B cell (primary cell): ENCODE measurements around the gene CDC73. TPM values are rescaled to one million over a fixed set of nuclear protein-coding genes. Genes with fewer than 3 reads are reported as not detected.

Experiments
- ATAC-seq: fragments of 200-7000 bp; cut with Tn5 transposase; one replicate; pipeline ENCODE4 v1.10.0; 2021; ENCODE audit warnings: low read depth, mild to moderate bottlenecking, moderate number of reproducible peaks, moderate library complexity
- CTCF ChIA-PET: fragments of 350-600 bp; sonication (Branson Sonifier 250); formaldehyde crosslinking; loops from one replicate; lab custom pipeline; 2021; ENCODE audit warnings: antibody characterized with exemption, inconsistent platforms; lab: Charles Lee
- POLR2A ChIA-PET: fragments of 350-600 bp; sonication (Branson Sonifier 250); formaldehyde crosslinking; loops from one replicate; lab custom pipeline; 2021; ENCODE audit warnings: antibody characterized with exemption; lab: Charles Lee
- DNase-seq: peaks from one replicate; pipeline ENCODE4 v3.0.0; 2013
- H2AFZ ChIP-seq: 2 replicates; pipeline ENCODE4 v1.6.1; 2012; ENCODE audit warnings: mild to moderate bottlenecking, low read depth, low read length; ENCODE audit not compliant: insufficient read depth, poor library complexity, severe bottlenecking
- H3K27ac ChIP-seq, 2 donors: 1 replicate in 1 of 2; 2 replicates in 1 of 2; pipeline ENCODE4 v1.5.1; 2012 to 2013; ENCODE audit warnings: low read length in 2 of 2, mild to moderate bottlenecking in 2 of 2, moderate library complexity in 1 of 2
- H3K27me3 ChIP-seq, 4 experiments: fragments of 200-600 bp in 1 of 4; sonication (generic) in 1 of 4; replicated peaks in 1 of 4; 1 replicate in 2 of 4; 2 replicates in 2 of 4; pipeline versions ENCODE4 v1.6.1 to v1.7.0; 2013 to 2016; ENCODE audit warnings: low read length in 3 of 4, mild to moderate bottlenecking in 2 of 4, mixed read lengths in 1 of 4, moderate library complexity in 1 of 4; ENCODE audit not compliant: insufficient read depth in 4 of 4, control insufficient read depth in 3 of 4; ENCODE audit errors: control extremely low read depth in 1 of 4
- H3K36me3 ChIP-seq, 2 experiments: replicated peaks in 1 of 2; 1 replicate in 1 of 2; 2 replicates in 1 of 2; pipeline versions ENCODE4 v1.6.1 to v1.7.1; 2013; ENCODE audit warnings: low read length in 1 of 2; ENCODE audit not compliant: insufficient read depth in 2 of 2, control insufficient read depth in 1 of 2; ENCODE audit errors: control extremely low read depth in 1 of 2, extremely low read depth in 1 of 2
- H3K4me1 ChIP-seq, 2 donors: fragments of 200-600 bp in 1 of 2; sonication (generic) in 1 of 2; 1 replicate in 1 of 2; 2 replicates in 1 of 2; pipeline versions ENCODE4 v1.5.1 to v1.6.1; 2013 to 2017; ENCODE audit warnings: low read length in 2 of 2; ENCODE audit not compliant: control insufficient read depth in 2 of 2, insufficient read depth in 2 of 2
- H3K4me2 ChIP-seq: replicated peaks from 2 replicates; pipeline ENCODE3; 2012; ENCODE audit warnings: mild to moderate bottlenecking, low read depth, low read length; ENCODE audit not compliant: poor library complexity, severe bottlenecking
- H3K4me3 ChIP-seq, 5 experiments: fragments of 200-600 bp in 1 of 5; sonication (generic) in 1 of 5; 1 replicate in 3 of 5; 2 replicates in 2 of 5; pipeline versions ENCODE4 v1.5.1 to v1.7.0; 2011 to 2016; ENCODE audit warnings: low read length in 4 of 5, mild to moderate bottlenecking in 4 of 5, low read depth in 2 of 5, control low read depth in 1 of 5, moderate library complexity in 1 of 5; ENCODE audit not compliant: insufficient read depth in 1 of 5; ENCODE audit errors: control extremely low read depth in 1 of 5, extremely low read depth in 1 of 5
- H3K79me2 ChIP-seq: fragments of 200-600 bp; sonication (generic); one replicate; pipeline ENCODE4 v1.6.0; 2016; ENCODE audit warnings: low read length; ENCODE audit not compliant: control insufficient read depth, insufficient read depth
- H3K9ac ChIP-seq: fragments of 200-600 bp; sonication (generic); 2 replicates; pipeline ENCODE4 v1.6.1; 2017; ENCODE audit warnings: mild to moderate bottlenecking, low read length, moderate library complexity
- H3K9me3 ChIP-seq, 3 donors: one replicate each; pipeline versions ENCODE4 v1.6.1 to v1.7.1; 2013; ENCODE audit warnings: low read length in 2 of 3; ENCODE audit not compliant: control insufficient read depth in 2 of 3, insufficient read depth in 1 of 3; ENCODE audit errors: control extremely low read depth in 1 of 3
- H4K20me1 ChIP-seq: 2 replicates; pipeline ENCODE4 v1.6.0; 2012; ENCODE audit warnings: mild to moderate bottlenecking, low read length; ENCODE audit not compliant: insufficient read depth, control insufficient read depth, poor library complexity, severe bottlenecking
- H3K27ac Mint-ChIP-seq: one replicate; pipeline ENCODE4 v1.8.0; 2021; ENCODE audit warnings: mixed read lengths
- H3K27me3 Mint-ChIP-seq: one replicate; pipeline ENCODE4 v1.8.0; 2021; ENCODE audit warnings: mixed read lengths
- H3K4me1 Mint-ChIP-seq: one replicate; pipeline ENCODE4 v1.8.0; 2021; ENCODE audit warnings: mixed read lengths
- H3K4me3 Mint-ChIP-seq: one replicate; pipeline ENCODE4 v1.8.0; 2021; ENCODE audit warnings: mixed read lengths
- H3K9me3 Mint-ChIP-seq: one replicate; pipeline ENCODE4 v1.8.0; 2022; ENCODE audit warnings: mixed read lengths; ENCODE audit not compliant: insufficient read depth
- EZH2 ChIP-seq: IDR thresholded peaks from 2 replicates; pipeline ENCODE4 v1.6.1; 2012; ENCODE audit warnings: borderline replicate concordance, low read depth, mild to moderate bottlenecking, moderate library complexity, low read length; ENCODE audit not compliant: insufficient read depth, poor library complexity, severe bottlenecking
- WGBS: methylation state at CpG from one replicate; pipeline ENCODE4 v1.1.5; 2013; ENCODE audit warnings: missing lambda C conversion rate; ENCODE audit not compliant: insufficient coverage; 5-methylcytosine and 5-hydroxymethylcytosine counted together
- intact Hi-C: fragments of 100-400 bp; cut with micrococcal nuclease; formaldehyde crosslinking; loops from one replicate; pipeline ENCODE4 v1.10.0; 2022
- polyA plus RNA-seq: library from polyadenylated mRNA; depleted of rRNA; stranded (reverse); fragments of >200 nt; gene quantifications from 2 replicates; pipeline ENCODE4 v1.2.3, GENCODE V29; 2012
- total RNA-seq, 2 donors: library from RNA; stranded (reverse); fragments of 120-200 nt in 1 of 2; gene quantifications; 1 replicate in 1 of 2; 2 replicates in 1 of 2; pipeline versions ENCODE4 v1.2.3 to v1.2.4, GENCODE V29; 2013 to 2022
- TF ChIP-seq, protein P1 (sequence below): fragments of 200-600 bp; IDR thresholded peaks from one replicate; pipeline ENCODE4 v1.8.0; 2022; ENCODE audit warnings: antibody characterized with exemption, mild to moderate bottlenecking

The CDC73 gene
- total and polyA plus RNA-seq, 2 donors (not counting 1 experiment from before 2014, with no cell fraction given): 6.1 to 71.7 TPM

DNA sequence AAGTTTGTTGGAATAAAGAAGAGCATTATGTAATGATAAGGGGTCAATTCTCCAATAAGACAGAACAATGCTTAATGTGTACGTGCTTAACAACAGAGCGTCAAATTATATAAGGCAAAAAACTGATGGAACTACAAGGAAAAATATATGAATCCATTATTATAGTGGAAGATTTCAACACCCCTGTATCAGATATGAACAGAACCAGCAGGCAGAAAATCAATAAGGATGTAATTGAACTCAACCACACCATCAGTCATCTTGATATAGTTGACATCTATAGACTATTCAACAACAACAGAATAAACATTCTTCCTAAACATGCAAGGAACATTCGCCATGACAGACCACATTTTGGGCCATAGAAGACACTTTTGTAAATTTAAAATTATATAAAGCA, 3.6 kb upstream of the CDC73 start:
- Histone ChIP-seq H3K4me3 (no peak overlapping the region), H3K36me3 (no peaks in the 10 kb centered on the region), H3K27ac (no peak overlapping the region), H3K9ac (no peak overlapping the region), H3K27me3 (no peaks in the 10 kb centered on the region), H3K4me1 (peaks cover 7 to 14% of the 10 kb centered on the region in 2 donors), H3K9me3 (no peaks in the 10 kb centered on the region), H3K4me2 (no peak overlapping the region), H3K79me2 (peaks cover 8% of the 10 kb centered on the region), H4K20me1 (peaks cover 3% of the 10 kb centered on the region), H2AFZ (no peak overlapping the region)
- intact Hi-C loops: no loop called here
- no peak overlapping the region for H3K27ac Mint-ChIP-seq
- ChIA-PET POLR2A (no interaction called here), CTCF (no interaction called here)
- no peaks in the 10 kb centered on the region for H3K9me3 Mint-ChIP-seq
- no peak for TF ChIP-seq EZH2
- TF ChIP-seq, protein P1, sequence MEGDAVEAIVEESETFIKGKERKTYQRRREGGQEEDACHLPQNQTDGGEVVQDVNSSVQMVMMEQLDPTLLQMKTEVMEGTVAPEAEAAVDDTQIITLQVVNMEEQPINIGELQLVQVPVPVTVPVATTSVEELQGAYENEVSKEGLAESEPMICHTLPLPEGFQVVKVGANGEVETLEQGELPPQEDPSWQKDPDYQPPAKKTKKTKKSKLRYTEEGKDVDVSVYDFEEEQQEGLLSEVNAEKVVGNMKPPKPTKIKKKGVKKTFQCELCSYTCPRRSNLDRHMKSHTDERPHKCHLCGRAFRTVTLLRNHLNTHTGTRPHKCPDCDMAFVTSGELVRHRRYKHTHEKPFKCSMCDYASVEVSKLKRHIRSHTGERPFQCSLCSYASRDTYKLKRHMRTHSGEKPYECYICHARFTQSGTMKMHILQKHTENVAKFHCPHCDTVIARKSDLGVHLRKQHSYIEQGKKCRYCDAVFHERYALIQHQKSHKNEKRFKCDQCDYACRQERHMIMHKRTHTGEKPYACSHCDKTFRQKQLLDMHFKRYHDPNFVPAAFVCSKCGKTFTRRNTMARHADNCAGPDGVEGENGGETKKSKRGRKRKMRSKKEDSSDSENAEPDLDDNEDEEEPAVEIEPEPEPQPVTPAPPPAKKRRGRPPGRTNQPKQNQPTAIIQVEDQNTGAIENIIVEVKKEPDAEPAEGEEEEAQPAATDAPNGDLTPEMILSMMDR: no peak
- no peaks in the 10 kb centered on the region for H3K27me3 Mint-ChIP-seq
- peaks cover 21% of the 10 kb centered on the region for H3K4me1 Mint-ChIP-seq
- DNase-seq (no peak), ATAC-seq (no peak)
- no CpG with 5 or more reads among the region's 3 CpGs for WGBS
- H3K4me3 Mint-ChIP-seq: no peak overlapping the region

DNA sequence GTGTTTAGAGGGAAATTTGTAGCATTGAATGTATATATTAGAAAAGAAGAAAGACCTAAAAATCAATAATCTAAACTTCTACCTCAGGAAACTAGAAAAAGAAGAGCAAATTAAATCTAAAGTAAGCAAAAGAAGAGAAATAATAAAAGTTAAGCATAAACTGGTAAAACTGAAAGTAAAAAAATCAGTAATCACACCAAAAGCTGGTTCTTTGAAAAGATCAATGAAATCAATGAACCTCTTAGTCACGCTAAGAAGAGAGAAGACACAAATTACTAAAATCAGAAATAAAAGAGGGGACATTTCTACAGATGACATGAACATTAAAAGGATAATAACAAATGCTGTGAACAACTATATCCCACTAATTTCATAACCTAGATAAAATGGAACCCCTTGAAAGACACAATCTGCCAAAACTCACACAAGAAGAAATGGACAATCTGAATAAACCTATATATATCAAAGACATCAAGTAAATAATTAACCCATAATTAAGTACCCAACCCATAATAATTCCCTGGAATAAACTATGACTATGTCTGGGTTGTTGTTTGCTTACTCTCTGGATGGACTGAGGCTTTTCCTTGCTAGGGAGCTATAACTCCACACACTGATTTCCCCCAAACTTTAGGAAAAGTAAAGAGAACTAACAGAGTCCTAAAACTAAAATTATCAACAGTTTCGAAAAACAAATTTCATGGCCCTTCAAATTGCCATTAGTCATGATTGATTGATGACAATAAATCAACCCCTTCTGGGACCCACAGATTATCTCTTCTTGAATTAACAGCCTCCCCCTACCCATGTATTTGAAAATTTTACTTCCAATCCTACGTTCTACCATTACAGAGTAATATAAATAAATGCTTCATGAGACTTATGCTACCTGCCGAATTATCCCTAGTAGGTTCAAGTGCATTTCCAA, 2.8 kb upstream of the CDC73 start:
- POLR2A ChIA-PET: no interaction called here
- intact Hi-C loops: no loop called here
- Mint-ChIP-seq H3K9me3 (no peaks in the 10 kb centered on the region), H3K27me3 (no peaks in the 10 kb centered on the region), H3K27ac (no peak overlapping the region), H3K4me1 (peaks cover 28% of the 10 kb centered on the region), H3K4me3 (no peak overlapping the region)
- Histone ChIP-seq H3K4me2 (no peak overlapping the region), H3K4me3 (no peak overlapping the region), H3K36me3 (no peaks in the 10 kb centered on the region), H3K27ac (no peak overlapping the region), H3K9me3 (no peaks in the 10 kb centered on the region), H3K27me3 (no peaks in the 10 kb centered on the region), H2AFZ (peak overlapping the region; percentile 45), H3K4me1 (peaks cover 16 to 20% of the 10 kb centered on the region in 2 donors), H4K20me1 (peaks cover 11% of the 10 kb centered on the region), H3K9ac (no peak overlapping the region), H3K79me2 (peaks cover 17% of the 10 kb centered on the region)
- ATAC-seq: no peak
- DNase-seq: no peak
- WGBS: 100% methylated on average over 1 of the region's 4 CpGs
- TF ChIP-seq, protein P1: no peak
- no peak for TF ChIP-seq EZH2
- CTCF ChIA-PET: interaction anchor here (1.0 kb wide), 1 partner anchor 310 kb away, joined by 4 read pairs; the partner anchor contains the start of gene RGS2
